Measurements from ENCODE around the gene CARS1.

CARS1 gene

DNA sequence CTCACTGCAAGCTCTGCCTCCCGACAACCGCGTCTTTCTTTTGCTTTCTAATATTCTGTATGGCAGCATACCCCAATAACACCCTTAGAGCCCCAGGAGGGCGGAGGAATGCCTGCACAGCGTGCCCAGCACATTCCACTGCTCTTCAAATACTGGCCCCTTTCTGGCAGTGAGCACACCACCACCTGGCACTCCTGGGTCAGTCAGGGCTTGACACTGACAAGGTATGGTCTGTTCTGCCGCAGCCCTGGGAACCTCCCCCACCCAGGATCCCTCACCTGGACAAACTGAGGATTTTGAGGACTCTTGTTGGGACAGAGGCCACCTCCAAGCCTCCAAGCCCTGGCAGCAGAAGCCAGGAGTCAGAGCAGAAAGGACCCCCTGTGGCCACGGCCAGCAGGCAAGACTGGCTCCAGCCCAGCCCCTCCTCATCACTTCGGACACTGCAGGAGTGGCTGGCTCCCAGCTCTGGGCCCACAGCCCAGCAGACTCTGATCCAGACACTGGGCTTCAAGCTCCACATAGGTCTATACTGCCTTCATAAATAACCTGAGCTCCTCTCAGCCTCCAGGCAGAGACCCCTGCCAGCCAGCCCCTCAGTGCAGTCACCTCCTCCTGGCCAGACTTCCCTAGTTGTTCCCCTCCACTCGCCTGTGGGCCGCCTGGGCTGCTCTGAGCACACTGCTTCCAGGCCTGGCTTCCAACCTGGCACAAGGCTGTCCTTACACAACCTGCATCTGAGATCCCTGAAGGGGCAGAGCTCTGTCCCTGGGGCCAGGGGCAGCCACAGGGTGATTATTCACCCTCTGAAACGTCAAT is 14.5 kb downstream of the CARS1 start:
- peak overlapping the region; percentile 45 for H3K9ac ChIP-seq (ENCODE audit: low read depth, low read length)
- H3K36me3 ChIP-seq (ENCODE audit: insufficient read depth, low read length): peaks cover 56% of the 10 kb centered on the region
- H3K9me3 ChIP-seq (replicated peaks; ENCODE audit: low read length): no peaks in the 10 kb centered on the region
- H3K4me2 ChIP-seq (ENCODE audit: low read length): peak overlapping the region; percentile 46
- peaks cover 26% of the 10 kb centered on the region for H3K4me1 ChIP-seq (ENCODE audit: control insufficient read depth, insufficient read depth, low read length)
- H3K27me3 ChIP-seq (ENCODE audit: control insufficient read depth, insufficient read depth, low read length): no peaks in the 10 kb centered on the region
- no peak overlapping the region for H3K4me3 ChIP-seq (ENCODE audit: low read length)

DNA sequence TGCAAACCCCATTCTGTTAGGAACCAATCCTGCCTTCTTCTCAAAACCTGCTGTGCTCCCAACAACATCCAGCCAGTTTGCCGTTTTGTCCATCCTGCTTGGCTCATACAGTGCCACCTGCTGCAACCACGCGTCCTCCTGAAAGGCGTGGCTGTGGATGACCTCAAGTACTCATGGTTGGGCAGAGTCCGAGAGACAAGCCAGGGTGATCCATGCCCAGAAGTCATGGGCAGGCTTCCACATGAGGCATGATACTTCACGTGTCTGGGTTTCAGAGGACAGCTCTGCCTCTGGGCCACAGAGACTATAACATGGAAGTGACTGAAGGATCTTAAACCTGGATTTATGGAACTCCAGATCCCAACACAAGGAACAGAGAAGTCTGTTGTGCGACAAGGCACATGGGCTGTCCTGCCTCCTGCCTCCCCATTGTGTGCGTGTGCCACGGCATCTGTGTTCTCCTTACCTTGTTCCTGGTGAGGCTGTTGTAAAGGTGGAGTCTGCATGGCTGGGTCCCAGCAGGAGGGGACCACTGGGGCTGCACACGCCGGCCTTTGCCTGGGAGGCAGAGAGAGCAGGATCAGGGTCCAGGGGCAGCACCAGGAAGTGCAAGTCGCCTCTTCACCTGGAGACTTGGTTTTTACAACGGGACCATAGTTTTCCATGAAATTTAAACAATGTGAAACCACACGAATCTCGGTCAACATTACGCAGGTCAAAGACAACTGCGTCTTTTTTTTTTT is 15.4 kb downstream of the CARS1 start:
- H3K4me1 ChIP-seq (ENCODE audit: control insufficient read depth, insufficient read depth, low read length): peaks cover 30% of the 10 kb centered on the region
- H3K27me3 ChIP-seq (ENCODE audit: control insufficient read depth, insufficient read depth, low read length): no peaks in the 10 kb centered on the region
- H3K4me2 ChIP-seq (ENCODE audit: low read length): no peak overlapping the region
- H3K9me3 ChIP-seq (replicated peaks; ENCODE audit: low read length): no peaks in the 10 kb centered on the region
- H3K4me3 ChIP-seq (ENCODE audit: low read length): no peak overlapping the region
- H3K36me3 ChIP-seq (ENCODE audit: insufficient read depth, low read length): peaks cover 58% of the 10 kb centered on the region
- no peak overlapping the region for H3K9ac ChIP-seq (ENCODE audit: low read depth, low read length)

GRCh38 chr11:3040881-3041280 is 16.3 kb downstream of the CARS1 start:
- no peaks in the 10 kb centered on the region for H3K9me3 ChIP-seq (replicated peaks; ENCODE audit: low read length)
- no peak overlapping the region for H3K4me3 ChIP-seq (ENCODE audit: low read length)
- no peak overlapping the region for H3K4me2 ChIP-seq (ENCODE audit: low read length)
- no peaks in the 10 kb centered on the region for H3K27me3 ChIP-seq (ENCODE audit: control insufficient read depth, insufficient read depth, low read length)
- H3K4me1 ChIP-seq (ENCODE audit: control insufficient read depth, insufficient read depth, low read length): peaks cover 30% of the 10 kb centered on the region
- H3K36me3 ChIP-seq (ENCODE audit: insufficient read depth, low read length): peaks cover 62% of the 10 kb centered on the region
- no peak overlapping the region for H3K9ac ChIP-seq (ENCODE audit: low read depth, low read length)

DNA sequence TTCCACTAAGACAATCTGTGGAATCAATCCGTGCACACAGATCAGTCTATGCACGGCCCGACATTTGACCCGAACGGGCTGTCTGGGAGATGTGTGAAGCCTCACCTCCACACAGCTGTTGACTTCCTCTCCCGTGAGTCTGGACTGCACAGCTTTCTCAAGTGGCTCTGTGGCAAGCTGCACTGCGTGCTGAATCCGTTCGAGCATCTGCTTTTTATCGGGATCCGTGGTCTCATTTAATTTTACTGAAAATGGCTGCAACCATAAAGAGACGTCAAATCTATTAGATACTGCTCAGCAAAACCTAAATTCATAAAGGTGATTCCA is 19.3 kb downstream of the CARS1 start:
- H3K4me3 ChIP-seq (ENCODE audit: low read length): no peak overlapping the region
- no peak overlapping the region for H3K4me2 ChIP-seq (ENCODE audit: low read length)
- no peaks in the 10 kb centered on the region for H3K9me3 ChIP-seq (replicated peaks; ENCODE audit: low read length)
- H3K27me3 ChIP-seq (ENCODE audit: control insufficient read depth, insufficient read depth, low read length): no peaks in the 10 kb centered on the region
- H3K4me1 ChIP-seq (ENCODE audit: control insufficient read depth, insufficient read depth, low read length): peaks cover 16% of the 10 kb centered on the region
- peaks cover 68% of the 10 kb centered on the region for H3K36me3 ChIP-seq (ENCODE audit: insufficient read depth, low read length)
- no peak overlapping the region for H3K9ac ChIP-seq (ENCODE audit: low read depth, low read length)

GRCh38 chr11:3037040-3037944 is 19.9 kb downstream of the CARS1 start:
- peaks cover 72% of the 10 kb centered on the region for H3K36me3 ChIP-seq (ENCODE audit: insufficient read depth, low read length)
- H3K9ac ChIP-seq (ENCODE audit: low read depth, low read length): no peak overlapping the region

GRCh38 chr11:3036419-3036818 is 20.8 kb downstream of the CARS1 start:
- Histone ChIP-seq H3K4me1 (ENCODE audit: control insufficient read depth, insufficient read depth, low read length) (peaks cover 10% of the 10 kb centered on the region), H3K9ac (ENCODE audit: low read depth, low read length) (no peak overlapping the region), H3K27me3 (ENCODE audit: control insufficient read depth, insufficient read depth, low read length) (no peaks in the 10 kb centered on the region), H3K9me3 (replicated peaks; ENCODE audit: low read length) (no peaks in the 10 kb centered on the region), H3K4me3 (ENCODE audit: low read length) (no peak overlapping the region), H3K4me2 (ENCODE audit: low read length) (no peak overlapping the region), H3K36me3 (ENCODE audit: insufficient read depth, low read length) (peaks cover 71% of the 10 kb centered on the region)

More at GRCh38 chr11:3037040-3037944, 19.9 kb downstream of the CARS1 start:
- H3K4me2 ChIP-seq (ENCODE audit: low read length): peak overlapping the region; percentile 41
- H3K4me1 ChIP-seq (ENCODE audit: control insufficient read depth, insufficient read depth, low read length): peaks cover 10% of the 10 kb centered on the region
- no peaks in the 10 kb centered on the region for H3K27me3 ChIP-seq (ENCODE audit: control insufficient read depth, insufficient read depth, low read length)
- H3K9me3 ChIP-seq (replicated peaks; ENCODE audit: low read length): no peaks in the 10 kb centered on the region
- H3K4me3 ChIP-seq (ENCODE audit: low read length): no peak overlapping the region

GRCh38 chr11:3035333-3035732 is 21.9 kb downstream of the CARS1 start:
- no peak overlapping the region for H3K9ac ChIP-seq (ENCODE audit: low read depth, low read length)
- peaks cover 10% of the 10 kb centered on the region for H3K4me1 ChIP-seq (ENCODE audit: control insufficient read depth, insufficient read depth, low read length)
- no peak overlapping the region for H3K4me3 ChIP-seq (ENCODE audit: low read length)
- H3K4me2 ChIP-seq (ENCODE audit: low read length): no peak overlapping the region
- H3K36me3 ChIP-seq (ENCODE audit: insufficient read depth, low read length): peaks cover 72% of the 10 kb centered on the region
- H3K27me3 ChIP-seq (ENCODE audit: control insufficient read depth, insufficient read depth, low read length): no peaks in the 10 kb centered on the region
- no peaks in the 10 kb centered on the region for H3K9me3 ChIP-seq (replicated peaks; ENCODE audit: low read length)

DNA sequence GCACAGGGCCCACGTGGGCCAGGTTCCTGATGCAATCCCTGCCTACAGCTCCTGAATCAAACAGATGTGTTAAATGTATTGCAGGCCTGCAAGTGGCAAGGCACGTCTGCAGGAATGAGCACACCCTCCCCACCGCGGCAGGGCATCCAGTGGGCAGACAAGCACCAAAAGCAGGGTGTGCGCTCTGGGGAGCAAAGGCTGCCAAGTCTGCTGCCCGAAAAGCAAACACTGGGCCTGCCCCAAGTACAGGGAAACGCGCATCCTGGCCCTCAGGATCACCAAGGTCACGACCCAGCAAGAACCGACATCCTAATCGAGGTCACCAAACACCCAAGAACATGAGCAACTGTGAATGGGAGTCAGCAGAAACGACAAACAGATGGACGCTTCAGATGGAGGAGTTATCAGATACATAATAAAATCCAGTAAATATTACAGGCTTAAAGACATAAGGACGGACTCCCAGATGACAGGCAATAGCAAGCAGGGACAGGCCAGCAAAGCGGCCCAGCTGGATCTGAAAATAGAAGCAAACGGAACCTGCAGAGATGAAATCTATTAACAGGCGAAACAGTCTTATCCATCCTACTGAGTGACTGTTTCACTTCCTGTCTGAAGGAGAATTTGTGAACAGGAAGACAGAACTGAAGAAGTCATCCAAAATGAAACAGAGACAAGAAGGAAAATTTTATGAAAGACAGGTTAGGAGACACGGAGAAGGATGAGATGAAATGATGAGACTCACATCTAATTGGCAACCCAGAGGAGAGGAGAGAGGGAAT is 26.7 kb downstream of the CARS1 start:
- Histone ChIP-seq H3K9ac (ENCODE audit: low read depth, low read length) (no peak overlapping the region), H3K4me2 (ENCODE audit: low read length) (no peak overlapping the region), H3K27me3 (ENCODE audit: control insufficient read depth, insufficient read depth, low read length) (no peaks in the 10 kb centered on the region), H3K9me3 (replicated peaks; ENCODE audit: low read length) (no peaks in the 10 kb centered on the region), H3K36me3 (ENCODE audit: insufficient read depth, low read length) (peaks cover 69% of the 10 kb centered on the region), H3K4me1 (ENCODE audit: control insufficient read depth, insufficient read depth, low read length) (no peaks in the 10 kb centered on the region), H3K4me3 (ENCODE audit: low read length) (no peak overlapping the region)

- H3K9ac ChIP-seq (ENCODE audit: low read depth, low read length): no peak overlapping the region
- no peak overlapping the region for H3K4me3 ChIP-seq (ENCODE audit: low read length)
- H3K9me3 ChIP-seq (replicated peaks; ENCODE audit: low read length): no peaks in the 10 kb centered on the region
- H3K4me1 ChIP-seq (ENCODE audit: control insufficient read depth, insufficient read depth, low read length): no peaks in the 10 kb centered on the region
- peaks cover 68% of the 10 kb centered on the region for H3K36me3 ChIP-seq (ENCODE audit: insufficient read depth, low read length)
- H3K27me3 ChIP-seq (ENCODE audit: control insufficient read depth, insufficient read depth, low read length): no peaks in the 10 kb centered on the region
- no peak overlapping the region for H3K4me2 ChIP-seq (ENCODE audit: low read length)
These were observed 28.4 kb downstream of the CARS1 start for GRCh38 chr11:3028813-3029212.

DNA sequence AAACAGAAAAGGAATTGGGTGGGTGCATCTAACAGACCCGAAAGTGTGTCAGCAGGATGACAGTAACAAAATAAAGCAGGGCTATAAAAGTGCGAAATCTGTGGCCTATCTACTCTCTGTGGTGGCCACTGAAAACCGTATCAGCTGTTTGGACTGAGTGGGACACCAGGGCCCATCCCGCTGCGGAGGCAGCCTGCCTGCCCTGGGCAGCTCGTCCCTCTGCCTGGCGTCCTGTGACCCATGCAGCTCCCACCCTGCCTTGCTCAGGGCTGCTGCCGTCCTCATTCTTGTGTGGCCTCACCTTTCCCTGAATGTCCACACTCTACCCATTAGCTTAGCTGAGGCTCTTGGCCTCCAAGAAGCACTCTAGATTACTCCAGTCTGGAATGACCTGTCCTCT is 30.4 kb downstream of the CARS1 start:
- peaks cover 62% of the 10 kb centered on the region for H3K36me3 ChIP-seq (ENCODE audit: insufficient read depth, low read length)
- no peak overlapping the region for H3K4me3 ChIP-seq (ENCODE audit: low read length)
- H3K9ac ChIP-seq (ENCODE audit: low read depth, low read length): no peak overlapping the region
- H3K9me3 ChIP-seq (replicated peaks; ENCODE audit: low read length): no peaks in the 10 kb centered on the region
- H3K4me2 ChIP-seq (ENCODE audit: low read length): no peak overlapping the region
- peaks cover 17% of the 10 kb centered on the region for H3K4me1 ChIP-seq (ENCODE audit: control insufficient read depth, insufficient read depth, low read length)
- H3K27me3 ChIP-seq (ENCODE audit: control insufficient read depth, insufficient read depth, low read length): no peaks in the 10 kb centered on the region
